ENCODE data around the gene PPIF.
"Not testable (repeated sequence)": the region's sequence is repeated elsewhere in the genome, so short reads cannot be mapped to it uniquely, and the experiment has no call there.

PPIF gene

DNA sequence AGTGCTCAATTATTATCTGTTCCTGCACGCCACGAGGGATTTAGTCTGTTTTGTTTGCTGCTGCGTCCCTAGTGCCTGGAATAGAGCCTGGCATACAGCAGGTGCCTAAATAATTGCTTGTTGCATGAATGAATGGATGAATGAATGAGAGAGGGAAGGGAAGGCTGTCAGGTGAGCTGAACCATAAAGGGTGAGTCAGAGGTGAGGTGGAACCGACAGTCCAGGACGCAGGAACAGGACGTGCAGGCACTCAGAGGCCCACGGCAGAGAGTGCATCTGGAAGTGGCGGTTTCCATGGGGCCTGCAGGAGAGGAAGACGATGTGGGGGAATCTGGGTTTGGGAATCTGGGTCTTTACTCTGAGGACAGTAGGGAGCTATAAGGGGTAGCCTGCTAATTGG lies 17.7 kb upstream of the PPIF start:
- peaks cover 0 to 2% of the 10 kb centered on the region in 2 donors for H3K36me3 ChIP-seq (replicated peaks in 1 of 2; ENCODE audit: control insufficient read depth in 2 of 2, insufficient read depth in 2 of 2, low read length in 2 of 2)
- no peak for DNase-seq (ENCODE audit: low spot score)
- H4K8ac ChIP-seq (ENCODE audit: low read depth, low read length) = no peak overlapping the region
- WGBS, 2 donors (ENCODE audit: extremely low coverage in 2 of 2, insufficient read length in 2 of 2, insufficient replicate concordance in 1 of 2) = no CpG with 5 or more reads among the region's 9 CpGs
- no peak overlapping the region for H3K14ac ChIP-seq (ENCODE audit: low read length)
- H3K4me2 ChIP-seq (ENCODE audit: insufficient read depth, low read length, poor library complexity, severe bottlenecking) = no peak overlapping the region
- no peak overlapping the region for H4K91ac ChIP-seq (ENCODE audit: low read depth, low read length, poor library complexity)
- no peak overlapping the region for H2AFZ ChIP-seq (ENCODE audit: low read length)
- no peak overlapping the region for H2BK12ac ChIP-seq (ENCODE audit: low read length)
- peaks cover 0 to 5% (median 3%) of the 10 kb centered on the region in 3 experiments for H3K27me3 ChIP-seq (ENCODE audit: control insufficient read depth in 3 of 3, insufficient read depth in 3 of 3, low read depth in 1 of 3, low read length in 3 of 3)
- peak overlapping the region; percentile 32 for H3K23ac ChIP-seq (ENCODE audit: low read depth, low read length, poor library complexity)
- H2BK5ac ChIP-seq (ENCODE audit: low read length) = no peak overlapping the region
- H2AK5ac ChIP-seq (ENCODE audit: low read depth, low read length) = no peak overlapping the region
- H3K4me1 ChIP-seq (ENCODE audit: control insufficient read depth in 2 of 2, insufficient read depth in 1 of 2, low read depth in 1 of 2, low read length in 2 of 2) = no peaks in the 10 kb centered on the region
- H3K79me1 ChIP-seq (ENCODE audit: low read depth, low read length) = no peaks in the 10 kb centered on the region
- no peak overlapping the region for H2BK120ac ChIP-seq (ENCODE audit: low read depth, low read length)
- H3K9ac ChIP-seq (ENCODE audit: low read depth, low read length, poor library complexity) = no peak overlapping the region
- peaks cover 0 to 6% of the 10 kb centered on the region in 2 donors for H3K9me3 ChIP-seq (replicated peaks in 1 of 2; ENCODE audit: control insufficient read depth in 2 of 2, insufficient read depth in 1 of 2, low read depth in 1 of 2, low read length in 2 of 2)
- peak overlapping the region; percentile 11 for H3K18ac ChIP-seq (ENCODE audit: low read length)
- H3K4ac ChIP-seq (ENCODE audit: low read length) = no peak overlapping the region
- no peak overlapping the region for H3K27ac ChIP-seq (replicated peaks; ENCODE audit: low read length)
- H2BK15ac ChIP-seq (ENCODE audit: low read length) = no peak overlapping the region
- H3K4me3 ChIP-seq (ENCODE audit: low read length in 2 of 2) = no peak overlapping the region

DNA sequence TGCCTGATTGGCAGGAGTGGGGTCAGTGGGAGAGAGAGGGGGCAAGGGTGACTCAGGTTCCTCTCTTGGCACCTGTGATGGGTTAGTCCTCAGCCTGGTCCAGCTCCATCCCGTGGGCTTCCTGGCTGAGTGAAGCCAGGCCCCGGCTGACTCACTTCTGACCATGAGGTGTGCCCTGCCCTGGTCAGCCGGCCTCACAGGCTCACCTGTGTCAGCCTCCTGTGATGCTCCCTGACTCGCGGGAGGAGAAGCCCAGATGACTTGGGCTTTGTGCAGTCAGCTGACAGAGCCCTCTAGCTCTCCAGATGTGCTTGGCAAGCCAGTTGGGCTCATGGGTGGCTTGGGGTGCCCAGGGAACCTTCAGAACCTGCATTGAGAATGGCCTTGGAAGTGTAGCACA lies 16.0 kb upstream of the PPIF start:
- no peak overlapping the region for H3K27ac ChIP-seq (replicated peaks; ENCODE audit: low read length)
- H2BK5ac ChIP-seq (ENCODE audit: low read length) = no peak overlapping the region
- H3K4ac ChIP-seq (ENCODE audit: low read length) = peak overlapping the region; percentile 53
- H3K9ac ChIP-seq (ENCODE audit: low read depth, low read length, poor library complexity) = no peak overlapping the region
- H3K4me2 ChIP-seq (ENCODE audit: insufficient read depth, low read length, poor library complexity, severe bottlenecking) = no peak overlapping the region
- no peak overlapping the region for H4K91ac ChIP-seq (ENCODE audit: low read depth, low read length, poor library complexity)
- no peak overlapping the region for H3K14ac ChIP-seq (ENCODE audit: low read length)
- H2AFZ ChIP-seq (ENCODE audit: low read length) = no peak overlapping the region
- no peaks in the 10 kb centered on the region for H3K79me1 ChIP-seq (ENCODE audit: low read depth, low read length)
- H2AK5ac ChIP-seq (ENCODE audit: low read depth, low read length) = no peak overlapping the region
- H3K4me3 ChIP-seq (ENCODE audit: low read length in 2 of 2) = no peak overlapping the region
- DNase-seq (ENCODE audit: low spot score) = no peak
- H2BK15ac ChIP-seq (ENCODE audit: low read length) = no peak overlapping the region
- H4K8ac ChIP-seq (ENCODE audit: low read depth, low read length) = no peak overlapping the region
- H3K18ac ChIP-seq (ENCODE audit: low read length) = peak overlapping the region; percentile 6
- H3K9me3 ChIP-seq (replicated peaks in 1 of 2; ENCODE audit: control insufficient read depth in 2 of 2, insufficient read depth in 1 of 2, low read depth in 1 of 2, low read length in 2 of 2) = peaks cover 0 to 4% of the 10 kb centered on the region in 2 donors
- H3K36me3 ChIP-seq (replicated peaks in 1 of 2; ENCODE audit: control insufficient read depth in 2 of 2, insufficient read depth in 2 of 2, low read length in 2 of 2) = peaks cover 0 to 2% of the 10 kb centered on the region in 2 donors
- no peak overlapping the region for H2BK12ac ChIP-seq (ENCODE audit: low read length)
- WGBS, 2 donors (ENCODE audit: extremely low coverage in 2 of 2, insufficient read length in 2 of 2, insufficient replicate concordance in 1 of 2) = no CpG with 5 or more reads among the region's 5 CpGs
- no peak overlapping the region for H3K23ac ChIP-seq (ENCODE audit: low read depth, low read length, poor library complexity)
- H2BK120ac ChIP-seq (ENCODE audit: low read depth, low read length) = no peak overlapping the region
- peaks cover 0 to 18% (median 3%) of the 10 kb centered on the region in 3 experiments for H3K27me3 ChIP-seq (ENCODE audit: control insufficient read depth in 3 of 3, insufficient read depth in 3 of 3, low read depth in 1 of 3, low read length in 3 of 3)
- H3K4me1 ChIP-seq (ENCODE audit: control insufficient read depth in 2 of 2, insufficient read depth in 1 of 2, low read depth in 1 of 2, low read length in 2 of 2) = peaks cover 0 to 1% of the 10 kb centered on the region in 2 donors

- Histone ChIP-seq H4K8ac (ENCODE audit: low read depth, low read length) (no peak overlapping the region), H2BK120ac (ENCODE audit: low read depth, low read length) (no peak overlapping the region), H3K4me3 (ENCODE audit: low read length in 2 of 2) (no peak overlapping the region), H3K4me2 (ENCODE audit: insufficient read depth, low read length, poor library complexity, severe bottlenecking) (no peak overlapping the region), H3K9me3 (replicated peaks in 1 of 2; ENCODE audit: control insufficient read depth in 2 of 2, insufficient read depth in 1 of 2, low read depth in 1 of 2, low read length in 2 of 2) (peaks cover 0 to 2% of the 10 kb centered on the region in 2 donors), H3K14ac (ENCODE audit: low read length) (no peak overlapping the region), H2AFZ (ENCODE audit: low read length) (no peak overlapping the region), H4K91ac (ENCODE audit: low read depth, low read length, poor library complexity) (no peak overlapping the region), H3K9ac (ENCODE audit: low read depth, low read length, poor library complexity) (no peak overlapping the region), H3K27ac (replicated peaks; ENCODE audit: low read length) (no peak overlapping the region), H3K79me1 (ENCODE audit: low read depth, low read length) (no peaks in the 10 kb centered on the region), H3K23ac (ENCODE audit: low read depth, low read length, poor library complexity) (no peak overlapping the region), H3K18ac (ENCODE audit: low read length) (peak overlapping the region; percentile 42), H2BK5ac (ENCODE audit: low read length) (no peak overlapping the region), H2AK5ac (ENCODE audit: low read depth, low read length) (peak overlapping the region; percentile 65), H3K36me3 (replicated peaks in 1 of 2; ENCODE audit: control insufficient read depth in 2 of 2, insufficient read depth in 2 of 2, low read length in 2 of 2) (no peaks in the 10 kb centered on the region), H3K4me1 (ENCODE audit: control insufficient read depth in 2 of 2, insufficient read depth in 1 of 2, low read depth in 1 of 2, low read length in 2 of 2) (peaks cover 0 to 3% of the 10 kb centered on the region in 2 donors), H2BK12ac (ENCODE audit: low read length) (no peak overlapping the region), H3K27me3 (ENCODE audit: control insufficient read depth in 3 of 3, insufficient read depth in 3 of 3, low read depth in 1 of 3, low read length in 3 of 3) (peaks cover 0 to 19% (median 0%) of the 10 kb centered on the region in 3 experiments), H2BK15ac (ENCODE audit: low read length) (no peak overlapping the region), H3K4ac (ENCODE audit: low read length) (no peak overlapping the region)
- no peak for DNase-seq (ENCODE audit: low spot score)
- no CpG with 5 or more reads among the region's 6 CpGs for WGBS, 2 donors (ENCODE audit: extremely low coverage in 2 of 2, insufficient read length in 2 of 2, insufficient replicate concordance in 1 of 2)
Observed at GRCh38 chr10:79331709-79332108, 15.6 kb upstream of the PPIF start.

GRCh38 chr10:79332610-79333315 lies 14.5 kb upstream of the PPIF start:
- not testable (repeated sequence) for H4K8ac ChIP-seq (ENCODE audit: low read depth, low read length); DNase-seq (ENCODE audit: low spot score); H3K27ac ChIP-seq (replicated peaks; ENCODE audit: low read length); H2BK5ac ChIP-seq (ENCODE audit: low read length); H3K4me2 ChIP-seq (ENCODE audit: insufficient read depth, low read length, poor library complexity, severe bottlenecking); H3K36me3 ChIP-seq (replicated peaks in 1 of 2; ENCODE audit: control insufficient read depth in 2 of 2, insufficient read depth in 2 of 2, low read length in 2 of 2); H3K4me1 ChIP-seq (ENCODE audit: control insufficient read depth in 2 of 2, insufficient read depth in 1 of 2, low read depth in 1 of 2, low read length in 2 of 2); H2BK15ac ChIP-seq (ENCODE audit: low read length); H3K4ac ChIP-seq (ENCODE audit: low read length); H2BK12ac ChIP-seq (ENCODE audit: low read length); H3K9me3 ChIP-seq (replicated peaks in 1 of 2; ENCODE audit: control insufficient read depth in 2 of 2, insufficient read depth in 1 of 2, low read depth in 1 of 2, low read length in 2 of 2); H2AFZ ChIP-seq (ENCODE audit: low read length); H2AK5ac ChIP-seq (ENCODE audit: low read depth, low read length); H3K18ac ChIP-seq (ENCODE audit: low read length); H3K23ac ChIP-seq (ENCODE audit: low read depth, low read length, poor library complexity); H3K9ac ChIP-seq (ENCODE audit: low read depth, low read length, poor library complexity); H3K14ac ChIP-seq (ENCODE audit: low read length); H3K79me1 ChIP-seq (ENCODE audit: low read depth, low read length); H3K4me3 ChIP-seq (ENCODE audit: low read length in 2 of 2); H2BK120ac ChIP-seq (ENCODE audit: low read depth, low read length); H4K91ac ChIP-seq (ENCODE audit: low read depth, low read length, poor library complexity)
- peaks cover 0 to 21% (median 0%) of the 10 kb centered on the region in 3 experiments for H3K27me3 ChIP-seq (ENCODE audit: control insufficient read depth in 3 of 3, insufficient read depth in 3 of 3, low read depth in 1 of 3, low read length in 3 of 3)
- WGBS, 2 donors (ENCODE audit: extremely low coverage in 2 of 2, insufficient read length in 2 of 2, insufficient replicate concordance in 1 of 2) = no CpG with 5 or more reads among the region's 10 CpGs
